BJ (cell line): ENCODE results near the gene ANKRD16. TPM values are rescaled to one million over a fixed set of nuclear protein-coding genes. Genes with fewer than 3 reads are reported as not detected.

ENCODE experiments used
- CTCF ChIA-PET: fragments of 350-600 bp; formaldehyde crosslinking; extraction: SDS; loops from one replicate; lab custom pipeline; 2021; ENCODE audit warnings: antibody characterized with exemption, inconsistent platforms; lab: Yijun Ruan, JAX
- POLR2A ChIA-PET: fragments of 300-600 bp; sonication (Branson Sonifier 250); formaldehyde crosslinking; extraction: SDS; loops from one replicate; lab custom pipeline; 2021; ENCODE audit warnings: antibody characterized with exemption; lab: Charles Lee
- DNase-seq: peaks from one replicate; pipeline ENCODE4 v3.0.0-alpha.2; 2011; ENCODE audit warnings: low read depth
- H3K27me3 ChIP-seq: 2 replicates; pipeline ENCODE4 v1.6.0; 2011; ENCODE audit warnings: low read length; ENCODE audit not compliant: control insufficient read depth, insufficient read depth
- H3K36me3 ChIP-seq: 2 replicates; pipeline ENCODE4 v1.5.1; 2011; ENCODE audit warnings: low read length; ENCODE audit not compliant: control insufficient read depth, insufficient read depth
- H3K4me3 ChIP-seq: 2 replicates; pipeline ENCODE4 v1.5.1; 2011; ENCODE audit warnings: low read depth, mild to moderate bottlenecking, control low read depth, low read length
- CTCF ChIP-seq: IDR thresholded peaks from 2 replicates; pipeline ENCODE4 v1.5.1; 2011; ENCODE audit warnings: low read depth, mild to moderate bottlenecking, control low read depth, inconsistent platforms, low read length, moderate library complexity; ENCODE audit not compliant: insufficient read depth
- polyA plus RNA-seq: library from polyadenylated mRNA; depleted of rRNA; stranded (reverse); fragments of >200 nt; gene quantifications from 2 replicates; pipeline ENCODE4 v1.2.3, GENCODE V29; 2011; rRNA removed

The ANKRD16 gene
- polyA plus RNA-seq, 1 experiment, result 7.4 TPM

DNA sequence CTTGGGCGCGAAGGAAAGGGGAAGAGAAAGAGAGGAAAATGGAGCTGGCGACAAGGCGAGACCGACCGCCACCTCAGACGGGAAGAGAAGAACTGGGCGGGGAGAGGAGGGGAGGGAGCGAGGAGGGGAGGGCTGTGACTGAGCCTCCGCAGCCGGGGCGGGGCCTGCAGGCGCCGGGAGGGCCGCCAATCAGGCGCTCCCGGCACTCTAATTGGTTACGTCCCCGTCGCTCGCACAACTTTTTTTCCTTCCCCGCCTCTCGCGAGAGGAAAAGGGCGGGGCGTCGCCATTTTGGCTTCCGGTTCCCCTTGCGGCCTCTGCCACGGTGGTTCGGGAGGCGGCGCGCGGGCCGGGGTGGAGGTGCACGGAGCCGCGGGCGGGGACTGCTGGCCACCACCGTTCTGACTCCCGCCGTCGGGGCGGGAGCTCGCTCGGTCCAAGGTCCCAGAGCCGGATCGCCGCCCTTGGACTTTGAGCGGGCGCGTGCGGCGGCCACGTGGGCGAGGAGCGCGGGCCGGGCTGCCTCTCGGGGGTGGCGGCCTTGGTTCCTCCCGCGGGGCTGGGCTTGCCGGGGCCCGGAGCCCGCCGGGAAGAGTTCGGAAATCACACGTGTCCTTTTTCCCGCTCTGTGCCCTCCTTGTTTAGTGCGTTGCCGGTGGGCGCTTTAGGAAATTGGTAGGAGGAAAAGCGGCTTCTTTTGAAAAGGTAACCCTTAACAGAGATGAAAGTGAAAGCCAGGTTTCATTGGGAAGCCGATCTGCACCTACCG lies 76.2 kb downstream of the ANKRD16 start, which contains the start of gene GDI2:
Gene GDI2, minus strand, starts transcription at position 94 of the 769 bp plus-strand sequence. CDS start 176 bp downstream, outside the sequence.
- ChIA-PET CTCF (interaction anchor here (0.5 to 0.8 kb wide), 6 partner anchors 9 to 129 kb away, joined by 3 read pairs; no protein-coding TSS in a partner anchor), POLR2A (interaction anchor here (0.6 to 0.9 kb wide), 6 partner anchors 30 to 119 kb away, joined by 3 to 13 read pairs (median 4); partner anchors contain the start of genes ANKRD16 and FBH1)
- peak within 1 kb of the TSS; percentile 96 for H3K4me3 ChIP-seq
- no peaks in the 10 kb centered on the region for H3K27me3 ChIP-seq
- DNase-seq, result peak; percentile 69
- TF ChIP-seq CTCF, result no peak
- H3K36me3 ChIP-seq, result no peaks in the 10 kb centered on the region

DNA sequence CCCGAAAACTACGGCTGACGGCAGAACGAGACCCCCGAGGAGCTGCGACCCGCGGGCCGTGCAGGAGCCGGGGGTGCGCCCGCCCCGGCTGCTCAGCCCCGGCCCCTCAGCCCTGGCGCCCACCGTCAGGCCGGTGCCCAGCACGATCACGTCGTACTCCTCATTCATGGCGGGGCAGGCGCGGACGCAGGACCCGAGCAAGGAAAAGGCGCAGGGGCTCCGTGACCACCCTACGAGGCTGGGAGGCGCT lies 76.7 kb downstream of the ANKRD16 start:
- CTCF ChIA-PET, result interaction anchor here (0.6 kb wide), 2 partner anchors 50 to 129 kb away, joined by 3 read pairs; no protein-coding TSS in a partner anchor

GRCh38 chr10:5812283-5813090 lies 77.2 kb downstream of the ANKRD16 start:
- H3K4me3 ChIP-seq, result peak overlapping the region; percentile 96
- ChIA-PET CTCF (interaction anchor here (0.6 kb wide), 2 partner anchors 49 to 130 kb away, joined by 3 read pairs; no protein-coding TSS in a partner anchor), POLR2A (interaction anchor here (0.6 kb wide), 2 partner anchors 96 to 120 kb away, joined by 4 to 13 read pairs; no protein-coding TSS in a partner anchor)
- TF ChIP-seq CTCF, result no peak
- no peak for DNase-seq
- H3K36me3 ChIP-seq, result peaks cover 2% of the 10 kb centered on the region
- no peaks in the 10 kb centered on the region for H3K27me3 ChIP-seq

More for the DNA sequence above, 76.7 kb downstream of the ANKRD16 start:
- H3K27me3 ChIP-seq, result no peaks in the 10 kb centered on the region
- POLR2A ChIA-PET, result interaction anchor here (0.6 to 0.9 kb wide), 5 partner anchors 46 to 119 kb away, joined by 3 to 13 read pairs (median 4); partner anchors contain the start of genes ANKRD16 and FBH1
- H3K36me3 ChIP-seq, result peaks cover 2% of the 10 kb centered on the region
- TF ChIP-seq CTCF, result no peak
- DNase-seq, result no peak
- peak overlapping the region; percentile 96 for H3K4me3 ChIP-seq

Other genes with a start within 250 kb of the ANKRD16 start
- gene ASB13, start 223.3 kb downstream of the ANKRD16 start, polyA plus RNA-seq, result 6.3 and 8.6 TPM in 2 replicates
- gene TASOR2, start 205.1 kb downstream of the ANKRD16 start, polyA plus RNA-seq, result 27.1 and 45.2 TPM in 2 replicates
- 148 and 225 TPM in 2 replicates for gene GDI2, start 76.5 kb downstream of the ANKRD16 start, polyA plus RNA-seq
- gene FBH1, start 350 bp upstream of the ANKRD16 start, polyA plus RNA-seq, result 61.8 and 82.5 TPM in 2 replicates
- 4.6 and 7.5 TPM in 2 replicates for gene IL15RA, start 87.7 kb upstream of the ANKRD16 start, polyA plus RNA-seq
- gene IL2RA, start 172.5 kb upstream of the ANKRD16 start, polyA plus RNA-seq, result not detected in 2 replicates
- 28.9 and 31.7 TPM in 2 replicates for gene RBM17, start 199.1 kb upstream of the ANKRD16 start, polyA plus RNA-seq